Fibroblast of pulmonary artery (primary cell): ENCODE data around the gene LILRB2.

Experiments
- DNase-seq: peaks from one replicate; pipeline ENCODE4 v3.0.0-alpha.2; 2010; ENCODE audit warnings: low read depth
- H3K4me3 ChIP-seq: replicated peaks from 2 replicates; pipeline ENCODE4 v1.5.1; 2011; ENCODE audit warnings: low read depth, mild to moderate bottlenecking, control low read depth, low read length, moderate library complexity
- CTCF ChIP-seq: IDR thresholded peaks from 2 replicates; pipeline ENCODE4 v1.5.1; 2011; ENCODE audit warnings: mild to moderate bottlenecking, control low read depth, low read length, inconsistent platforms; ENCODE audit errors: missing control alignments

LILRB2 gene

GRCh38 chr19:54262066-54262465, 18.8 kb downstream of the LILRB2 start:
- no peak for DNase-seq
- no peak overlapping the region for H3K4me3 ChIP-seq
- TF ChIP-seq CTCF, result no peak

GRCh38 chr19:54257116-54257480, 23.8 kb downstream of the LILRB2 start, which contains the start of gene LILRB5:
LILRB5 (minus strand) TSS chr19:54257273; CDS start chr19:54257193, 80 bp downstream.
- DNase-seq, result no peak
- TF ChIP-seq CTCF, result no peak
- H3K4me3 ChIP-seq, result no peak within 1 kb of the TSS

- TF ChIP-seq CTCF, result no peak
- DNase-seq, result no peak
These were observed 24.4 kb downstream of the LILRB2 start for GRCh38 chr19:54256250-54257115.

GRCh38 chr19:54255105-54255775, 25.7 kb downstream of the LILRB2 start:
- DNase-seq, result no peak
- TF ChIP-seq CTCF, result no peak
- H3K4me3 ChIP-seq, result no peak overlapping the region

More at GRCh38 chr19:54256250-54257115, 24.4 kb downstream of the LILRB2 start:
- no peak overlapping the region for H3K4me3 ChIP-seq

- no peak overlapping the region for H3K4me3 ChIP-seq
- no peak for TF ChIP-seq CTCF
- DNase-seq, result no peak
These were observed 26.6 kb downstream of the LILRB2 start for GRCh38 chr19:54254195-54254906.

GRCh38 chr19:54253331-54254194, 27.3 kb downstream of the LILRB2 start:
- no peak for TF ChIP-seq CTCF
- no peak for DNase-seq
- H3K4me3 ChIP-seq, result no peak overlapping the region
